IPS-NIHi7 (cell line): ENCODE results near the gene CD82.
A peak's percentile ranks its signal among the peaks of the same experiment; 100 is the strongest.
"Not testable (repeated sequence)": the region's sequence is repeated elsewhere in the genome, so short reads cannot be mapped to it uniquely, and the experiment has no call there.

Experiments used
- DNase-seq: peaks from one replicate; pipeline ENCODE4 v3.0.0; 2012; ENCODE audit warnings: mixed read lengths; ENCODE audit errors: extremely low spot score

The CD82 gene

GRCh38 chr11:44559940-44560300 is 5.5 kb upstream of the CD82 start:
- not testable (repeated sequence) for DNase-seq

GRCh38 chr11:44561275-44561805 is 4.1 kb upstream of the CD82 start:
- no peak for DNase-seq

GRCh38 chr11:44561964-44562734 is 3.3 kb upstream of the CD82 start:
- DNase-seq: no peak

- no peak for DNase-seq
Observed at GRCh38 chr11:44562845-44563460, 2.5 kb upstream of the CD82 start.

DNA sequence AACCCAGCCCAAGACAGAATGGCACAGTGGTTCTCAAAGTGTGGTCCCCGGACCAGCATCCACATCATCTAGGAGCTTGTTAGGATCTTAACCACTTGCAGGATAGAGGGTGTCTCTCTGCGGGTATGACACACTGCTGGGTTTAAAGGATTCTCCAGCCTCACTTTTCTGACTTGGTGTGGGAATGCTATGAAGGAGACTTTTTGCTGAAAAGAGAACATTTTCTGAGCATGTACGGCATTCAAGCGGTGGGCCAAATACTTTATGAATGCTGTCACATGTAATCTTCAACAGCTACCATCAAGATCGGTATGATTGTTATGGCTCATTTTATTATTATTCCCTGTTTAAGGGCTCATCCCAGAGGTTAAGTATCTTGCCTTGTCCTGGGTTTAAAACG is 1.8 kb upstream of the CD82 start:
- DNase-seq: no peak

GRCh38 chr11:44564166-44564565 is 1.3 kb upstream of the CD82 start:
- no peak for DNase-seq

- DNase-seq: no peak
Observed at GRCh38 chr11:44564670-44565210, 723 bp upstream of the CD82 start.

GRCh38 chr11:44565953-44566949 is 788 bp downstream of the CD82 start:
- no peak for DNase-seq

GRCh38 chr11:44566952-44567875 is 1.8 kb downstream of the CD82 start:
- DNase-seq: no peak

- DNase-seq: no peak
Observed at GRCh38 chr11:44567876-44568256, 2.4 kb downstream of the CD82 start.

DNA sequence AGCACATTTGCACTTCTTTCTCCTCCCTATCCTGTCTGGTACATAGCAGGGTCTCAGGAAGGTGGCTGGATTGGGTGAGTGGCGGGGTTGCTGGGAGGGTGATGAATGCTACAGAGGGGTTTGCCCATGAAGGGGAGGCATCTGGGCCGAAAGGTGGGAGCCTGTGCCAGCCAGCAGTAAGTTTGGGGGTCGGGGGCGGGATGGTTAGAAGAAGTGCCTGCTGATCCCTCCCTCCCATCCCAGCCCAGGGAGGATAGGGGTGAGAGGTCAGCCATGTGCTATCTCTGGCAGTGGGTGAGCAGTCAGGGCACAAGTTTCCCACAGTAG is 2.8 kb downstream of the CD82 start:
- DNase-seq: no peak

- DNase-seq: peak; percentile 7
Observed at GRCh38 chr11:44568658-44569473, 3.4 kb downstream of the CD82 start.

DNA sequence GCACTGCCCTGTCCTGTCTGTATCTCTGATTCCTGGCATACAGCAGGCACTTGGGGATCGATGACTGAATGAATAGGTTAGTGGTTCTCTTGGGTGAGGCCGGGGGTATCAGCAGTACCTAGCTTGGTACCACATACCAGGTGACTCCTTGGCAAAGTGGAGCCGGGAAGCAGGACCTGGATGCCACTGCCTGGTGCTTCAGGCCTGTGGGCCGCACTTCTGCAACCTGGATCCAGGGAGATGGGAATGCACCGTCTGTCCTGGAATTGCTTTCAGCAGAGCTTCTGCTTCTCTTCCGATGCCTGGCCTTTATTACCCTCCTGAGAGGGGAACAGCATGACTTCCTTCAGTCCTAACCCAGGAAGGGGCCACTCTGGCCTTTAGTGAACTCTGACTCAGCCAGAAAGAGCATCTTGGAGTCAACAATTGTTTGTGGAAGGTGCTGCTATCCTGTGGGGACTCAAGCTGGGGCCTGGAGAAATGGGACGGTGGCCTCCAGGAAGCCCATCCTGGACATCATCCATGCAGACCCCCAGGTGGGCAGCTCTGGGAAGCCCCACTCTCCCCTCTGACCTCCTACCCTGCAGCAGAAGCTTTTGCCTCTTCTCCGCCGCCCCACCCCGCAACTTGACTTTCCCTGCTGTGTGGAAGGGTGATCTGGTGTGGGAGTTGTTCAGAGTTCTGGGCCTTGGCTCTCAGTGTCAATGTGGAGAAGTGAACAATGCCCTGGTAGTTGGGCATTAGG is 5.1 kb downstream of the CD82 start:
- DNase-seq: no peak

- DNase-seq: no peak
Observed at GRCh38 chr11:44571871-44572270, 6.4 kb downstream of the CD82 start.

DNA sequence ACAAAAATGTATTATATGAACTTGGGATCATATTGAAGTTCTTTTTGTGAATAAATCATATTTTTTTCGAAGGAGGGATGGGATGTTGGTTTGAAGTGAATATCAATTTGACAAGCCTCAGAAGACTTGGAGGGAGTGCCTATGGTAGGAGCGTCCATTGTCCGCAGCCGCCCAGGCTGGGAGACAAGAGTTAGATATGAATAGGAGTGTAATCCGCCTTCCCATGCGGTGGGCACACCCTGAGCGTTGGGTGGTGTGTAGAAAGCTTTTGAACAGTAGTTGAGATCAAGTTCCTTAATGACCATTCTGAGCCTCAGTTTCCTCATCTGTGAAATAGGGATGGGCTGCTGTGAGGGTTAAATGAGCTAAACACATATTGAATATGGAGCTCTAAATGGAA is 7.0 kb downstream of the CD82 start:
- no peak for DNase-seq

DNA sequence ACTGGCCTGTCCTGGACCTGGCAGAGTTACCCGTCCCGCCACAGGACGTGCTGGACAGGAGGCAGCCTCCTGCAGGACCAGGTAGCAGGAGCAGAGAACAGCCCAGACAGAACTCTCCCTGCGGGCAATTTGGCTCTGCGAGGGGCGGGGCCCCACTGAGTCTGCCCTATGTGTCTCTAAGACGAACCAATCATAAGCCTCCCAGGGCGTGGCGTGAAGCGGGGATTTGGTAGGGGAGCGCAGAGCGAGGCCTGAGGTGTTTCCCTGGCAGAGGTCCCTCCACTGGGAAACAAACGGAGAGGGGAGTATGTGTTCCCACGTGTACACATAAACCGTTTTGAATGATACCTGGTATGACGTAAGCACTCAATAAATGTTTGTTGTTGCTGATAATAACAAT is 7.4 kb downstream of the CD82 start:
- peak; percentile 75 for DNase-seq

DNA sequence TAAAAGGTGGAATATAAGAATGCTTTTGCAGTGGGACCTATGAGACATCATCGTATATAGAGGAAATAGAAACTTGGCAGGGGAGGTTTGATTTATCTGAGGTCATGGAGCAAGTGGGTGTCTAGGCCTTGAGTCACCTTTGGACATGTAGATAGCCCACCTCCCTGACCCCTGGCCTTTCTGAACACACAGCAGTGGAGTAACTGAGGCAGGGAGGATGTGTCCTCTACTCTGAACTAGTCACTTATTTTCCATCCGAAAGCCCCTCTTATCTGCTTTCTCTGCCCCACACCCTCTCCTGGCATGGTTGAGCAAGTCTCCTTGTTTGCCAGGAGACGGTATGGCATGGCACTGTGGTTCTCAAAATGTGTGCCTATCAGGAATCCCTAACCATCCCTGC is 7.9 kb downstream of the CD82 start:
- DNase-seq: no peak

DNA sequence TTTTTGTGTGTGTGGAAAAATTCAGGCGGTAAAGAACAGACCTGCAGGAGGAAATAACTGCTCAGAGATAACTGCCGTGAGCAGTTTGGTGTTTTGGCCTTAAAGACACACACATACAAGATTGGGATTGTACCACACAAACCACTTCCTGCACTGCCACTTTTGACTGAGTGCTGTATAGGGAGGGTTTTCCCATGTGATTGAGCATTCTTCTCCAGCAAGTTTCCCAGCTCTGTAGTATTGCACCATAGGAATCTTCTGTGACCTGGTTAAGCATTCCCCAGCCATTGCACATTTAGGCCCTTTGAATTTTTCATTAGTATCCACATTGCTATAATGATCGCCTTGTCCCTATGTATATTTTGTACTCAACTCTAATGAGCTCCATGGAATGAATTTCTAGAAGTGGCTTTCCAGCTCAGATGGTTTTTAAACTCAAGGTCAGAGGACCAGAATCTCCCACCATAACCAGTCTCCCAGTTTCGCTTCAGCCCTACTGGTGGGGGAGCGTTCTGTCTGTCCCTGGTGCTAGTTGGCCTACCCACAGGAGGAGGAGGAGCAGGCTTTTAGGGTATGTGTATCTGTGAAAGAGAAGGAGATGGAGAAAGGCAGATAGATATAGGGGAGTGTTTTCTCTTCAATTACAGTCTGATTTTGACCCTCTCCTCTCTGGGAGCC is 9.3 kb downstream of the CD82 start:
- no peak for DNase-seq

GRCh38 chr11:44575288-44575672 is 9.8 kb downstream of the CD82 start:
- no peak for DNase-seq
